DMS53 treated with DMSO at 0.1 percent for 48 hours (cell line): Measurements from ENCODE around the gene CCDC54.
"Not testable (repeated sequence)": the region's sequence is repeated elsewhere in the genome, so short reads cannot be mapped to it uniquely, and the experiment has no call there.

Experiments used
- DNase-seq: peaks from one replicate; lab custom pipeline; 2025; ENCODE audit not compliant: unreplicated experiment; lab: John Stamatoyannopoulos, UW

The CCDC54 gene

GRCh38 chr3:107377151-107377550, at the start of gene CCDC54:
TSS of gene CCDC54 (plus strand) at chr3:107377439. CDS start at chr3:107377588, 149 bp downstream.
- DNase-seq: no peak

- DNase-seq: no peak
Measured at GRCh38 chr3:107328069-107328468, 49.2 kb upstream of the CCDC54 start.

GRCh38 chr3:107329088-107329487, 48.2 kb upstream of the CCDC54 start:
- DNase-seq: no peak

GRCh38 chr3:107339690-107340089, 37.5 kb upstream of the CCDC54 start:
- not testable (repeated sequence) for DNase-seq

GRCh38 chr3:107344722-107345121, 32.5 kb upstream of the CCDC54 start:
- no peak for DNase-seq

- no peak for DNase-seq
Measured at GRCh38 chr3:107345822-107346405, 31.3 kb upstream of the CCDC54 start.

- no peak for DNase-seq
Measured at GRCh38 chr3:107346564-107346963, 30.7 kb upstream of the CCDC54 start.

- no peak for DNase-seq
Measured at GRCh38 chr3:107347751-107348150, 29.5 kb upstream of the CCDC54 start.

- no peak for DNase-seq
Measured at GRCh38 chr3:107356706-107357105, 20.5 kb upstream of the CCDC54 start.

GRCh38 chr3:107361633-107362032, 15.6 kb upstream of the CCDC54 start:
- DNase-seq: no peak

GRCh38 chr3:107365051-107365450, 12.2 kb upstream of the CCDC54 start:
- DNase-seq: no peak

GRCh38 chr3:107366766-107367165, 10.5 kb upstream of the CCDC54 start:
- DNase-seq: no peak

GRCh38 chr3:107367353-107367752, 9.9 kb upstream of the CCDC54 start:
- no peak for DNase-seq

- DNase-seq: no peak
Measured at GRCh38 chr3:107368654-107369398, 8.4 kb upstream of the CCDC54 start.

- DNase-seq: no peak
Measured at GRCh38 chr3:107369791-107370190, 7.4 kb upstream of the CCDC54 start.

GRCh38 chr3:107370907-107371306, 6.3 kb upstream of the CCDC54 start:
- no peak for DNase-seq

- DNase-seq: no peak
Measured at GRCh38 chr3:107372506-107372905, 4.7 kb upstream of the CCDC54 start.

GRCh38 chr3:107373896-107374295, 3.3 kb upstream of the CCDC54 start:
- no peak for DNase-seq

- DNase-seq: no peak
Measured at GRCh38 chr3:107375682-107376081, 1.6 kb upstream of the CCDC54 start.

GRCh38 chr3:107382631-107383030, 5.4 kb downstream of the CCDC54 start:
- DNase-seq: no peak

- DNase-seq: no peak
Measured at GRCh38 chr3:107384428-107384827, 7.2 kb downstream of the CCDC54 start.

- DNase-seq: no peak
Measured at GRCh38 chr3:107384907-107385306, 7.7 kb downstream of the CCDC54 start.

- no peak for DNase-seq
Measured at GRCh38 chr3:107387555-107387954, 10.3 kb downstream of the CCDC54 start.
